WTC11 (cell line): Measurements from ENCODE around the gene ACTG2. TPM values are rescaled to one million over a fixed set of nuclear protein-coding genes. Genes with fewer than 3 reads are reported as not detected.

Source experiments
- ATAC-seq: fragments of 200-7000 bp; cut with Tn5 transposase; 2 replicates; pipeline ENCODE4 v1.10.0; 2021; ENCODE audit warnings: mild to moderate bottlenecking, moderate library complexity
- CTCF ChIA-PET: fragments of 300-600 bp; sonication (Branson Sonifier 250); formaldehyde crosslinking; loops from one replicate; lab custom pipeline; 2021; ENCODE audit warnings: antibody characterized with exemption; lab: Charles Lee
- POLR2A ChIA-PET: fragments of 350-600 bp; sonication (Branson Sonifier 250); formaldehyde crosslinking; loops from one replicate; lab custom pipeline; 2021; ENCODE audit warnings: antibody characterized with exemption; lab: Charles Lee
- DNase-seq: peaks from one replicate; pipeline ENCODE4 v3.0.0; 2021; ENCODE audit warnings: low spot score
- H3K27ac Mint-ChIP-seq: 2 replicates; pipeline ENCODE4 v1.8.0; 2021; ENCODE audit warnings: mixed read lengths
- H3K27me3 Mint-ChIP-seq: 2 replicates; pipeline ENCODE4 v1.8.0; 2021; ENCODE audit warnings: low read depth, mild to moderate bottlenecking, moderate library complexity, mixed read lengths
- H3K36me3 Mint-ChIP-seq: 2 replicates; pipeline ENCODE4 v1.8.0; 2021; ENCODE audit warnings: mixed read lengths
- H3K4me1 Mint-ChIP-seq: 2 replicates; pipeline ENCODE4 v1.8.0; 2022; ENCODE audit warnings: mixed read lengths
- H3K4me3 Mint-ChIP-seq: 2 replicates; pipeline ENCODE4 v1.8.0; 2021; ENCODE audit warnings: mild to moderate bottlenecking, moderate library complexity, mixed read lengths
- H3K9me3 Mint-ChIP-seq: 2 replicates; pipeline ENCODE4 v1.8.0; 2021; ENCODE audit warnings: mixed read lengths
- ARID4B ChIP-seq: sonication (generic); formaldehyde crosslinking; IDR thresholded peaks from 2 replicates; pipeline ENCODE4 v1.8.0; 2023; ENCODE audit warnings: missing genetic modification reagents, mild to moderate bottlenecking, borderline replicate concordance
- ATF1 ChIP-seq: sonication (generic); formaldehyde crosslinking; IDR thresholded peaks from 2 replicates; pipeline ENCODE4 v1.8.1; 2023; ENCODE audit warnings: mild to moderate bottlenecking, moderate library complexity, missing genetic modification reagents
- ATF2 ChIP-seq: sonication (generic); formaldehyde crosslinking; IDR thresholded peaks from 2 replicates; pipeline ENCODE4 v1.8.1; 2022; ENCODE audit warnings: low read depth, missing genetic modification reagents, borderline replicate concordance
- ATF6 ChIP-seq: sonication (generic); formaldehyde crosslinking; IDR thresholded peaks from 2 replicates; pipeline ENCODE4 v1.8.1; 2023; ENCODE audit warnings: mild to moderate bottlenecking, missing genetic modification reagents
- CBFB ChIP-seq: sonication (generic); formaldehyde crosslinking; IDR thresholded peaks from 2 replicates; pipeline ENCODE4 v1.8.1; 2022; ENCODE audit warnings: mild to moderate bottlenecking, low read depth, missing genetic modification reagents
- CREM ChIP-seq: sonication (generic); formaldehyde crosslinking; IDR thresholded peaks from 2 replicates; pipeline ENCODE4 v1.8.1; 2022; ENCODE audit warnings: mild to moderate bottlenecking, missing genetic modification reagents, moderate library complexity
- ELF4 ChIP-seq: sonication (generic); formaldehyde crosslinking; IDR thresholded peaks from 2 replicates; pipeline ENCODE4 v1.8.1; 2022; ENCODE audit warnings: low read depth, mild to moderate bottlenecking, moderate library complexity, missing genetic modification reagents
- ETV6 ChIP-seq: sonication (generic); formaldehyde crosslinking; IDR thresholded peaks from 2 replicates; pipeline ENCODE4 v1.8.1; 2022; ENCODE audit warnings: mild to moderate bottlenecking, missing genetic modification reagents
- FOXJ3 ChIP-seq: sonication (generic); formaldehyde crosslinking; IDR thresholded peaks from 2 replicates; pipeline ENCODE4 v1.9.0; 2021; ENCODE audit warnings: missing genetic modification reagents, mild to moderate bottlenecking, borderline replicate concordance
- FOXK1 ChIP-seq: sonication (generic); formaldehyde crosslinking; IDR thresholded peaks from 2 replicates; pipeline ENCODE4 v1.8.0; 2022; ENCODE audit warnings: mild to moderate bottlenecking, moderate library complexity, missing genetic modification reagents
- JUN ChIP-seq: sonication (generic); formaldehyde crosslinking; IDR thresholded peaks from 2 replicates; pipeline ENCODE4 v1.8.0; 2023; ENCODE audit warnings: mild to moderate bottlenecking, missing genetic modification reagents
- NFE2L1 ChIP-seq: sonication (generic); formaldehyde crosslinking; IDR thresholded peaks from 2 replicates; pipeline ENCODE4 v1.8.1; 2023; ENCODE audit warnings: missing genetic modification reagents
- NR1H2 ChIP-seq: sonication (generic); formaldehyde crosslinking; IDR thresholded peaks from 2 replicates; pipeline ENCODE4 v1.9.0; 2021; ENCODE audit warnings: mild to moderate bottlenecking, moderate library complexity, missing genetic modification reagents
- NR3C1 ChIP-seq: sonication (generic); formaldehyde crosslinking; conservative IDR thresholded peaks from 2 replicates; pipeline ENCODE4 v1.8.1; 2023; ENCODE audit warnings: low read depth, mild to moderate bottlenecking, missing genetic modification reagents
- OVOL2 ChIP-seq: fragments of 250-450 bp; sonication (Bioruptor Pico); IDR thresholded peaks from 2 replicates; pipeline ENCODE4 v1.9.0; 2021; ENCODE audit warnings: mild to moderate bottlenecking, borderline replicate concordance
- RELA ChIP-seq: sonication (generic); formaldehyde crosslinking; IDR thresholded peaks from 2 replicates; pipeline ENCODE4 v1.8.1; 2022; ENCODE audit warnings: missing genetic modification reagents, mild to moderate bottlenecking, borderline replicate concordance
- RORB ChIP-seq: fragments of 250-450 bp; sonication (Bioruptor Pico); IDR thresholded peaks from 2 replicates; pipeline ENCODE4 v1.9.0; 2021; ENCODE audit warnings: mild to moderate bottlenecking
- SMAD4 ChIP-seq: sonication (generic); formaldehyde crosslinking; IDR thresholded peaks from 2 replicates; pipeline ENCODE4 v1.8.0; 2022; ENCODE audit warnings: mild to moderate bottlenecking, missing genetic modification reagents
- SOX15 ChIP-seq: fragments of 250-450 bp; sonication (Bioruptor Pico); IDR thresholded peaks from 2 replicates; pipeline ENCODE4 v1.9.0; 2021; ENCODE audit warnings: mild to moderate bottlenecking
- TEAD4 ChIP-seq: sonication (generic); formaldehyde crosslinking; IDR thresholded peaks from 2 replicates; pipeline ENCODE4 v1.8.0; 2022; ENCODE audit warnings: mild to moderate bottlenecking, missing genetic modification reagents
- ZNF121 ChIP-seq: sonication (generic); formaldehyde crosslinking; IDR thresholded peaks from 2 replicates; pipeline ENCODE4 v1.8.0; 2023; ENCODE audit warnings: missing genetic modification reagents
- ZNF138 ChIP-seq: sonication (generic); formaldehyde crosslinking; conservative IDR thresholded peaks from 2 replicates; pipeline ENCODE4 v1.8.1; 2022; ENCODE audit warnings: mild to moderate bottlenecking, moderate library complexity, missing genetic modification reagents
- ZNF416 ChIP-seq: fragments of 250-450 bp; sonication (Bioruptor Pico); IDR thresholded peaks from 2 replicates; pipeline ENCODE4 v1.9.0; 2021; ENCODE audit warnings: mild to moderate bottlenecking, inconsistent platforms
- ZNF423 ChIP-seq: fragments of 250-450 bp; sonication (Bioruptor Pico); IDR thresholded peaks from 2 replicates; pipeline ENCODE4 v2.1.2; 2022; ENCODE audit warnings: mild to moderate bottlenecking, moderate library complexity
- total RNA-seq: library from RNA; stranded (reverse); gene quantifications from 3 replicates; pipeline ENCODE4 v1.2.3, GENCODE V29; 2021
- TF ChIP-seq, protein P1 (sequence below): sonication (generic); formaldehyde crosslinking; IDR thresholded peaks from 2 replicates; pipeline ENCODE4 v1.8.0; 2022; ENCODE audit warnings: mild to moderate bottlenecking, missing genetic modification reagents
- TF ChIP-seq, protein P2 (sequence below): sonication (generic); formaldehyde crosslinking; conservative IDR thresholded peaks from 2 replicates; pipeline ENCODE4 v1.8.1; 2023; ENCODE audit warnings: mild to moderate bottlenecking, low read depth, missing genetic modification reagents, moderate library complexity

Gene ACTG2
- total RNA-seq, 1 experiment from 2014 or later = 2.7 TPM

GRCh38 chr2:73962798-73963197 is 70.0 kb downstream of the ACTG2 start:
- no peak for TF ChIP-seq JUN (CRISPR knock-in tag)
- TF ChIP-seq ZNF138 (CRISPR knock-in tag) = no peak
- TF ChIP-seq SMAD4 = no peak
- TF ChIP-seq, protein P1, sequence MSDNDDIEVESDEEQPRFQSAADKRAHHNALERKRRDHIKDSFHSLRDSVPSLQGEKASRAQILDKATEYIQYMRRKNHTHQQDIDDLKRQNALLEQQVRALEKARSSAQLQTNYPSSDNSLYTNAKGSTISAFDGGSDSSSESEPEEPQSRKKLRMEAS (CRISPR knock-in tag) = no peak
- no peak for TF ChIP-seq ZNF416 (CRISPR knock-in tag)
- TF ChIP-seq RORB = no peak
- TF ChIP-seq ZNF121 (CRISPR knock-in tag) = no peak
- TF ChIP-seq NR3C1 (CRISPR knock-in tag) = no peak
- TF ChIP-seq OVOL2 (CRISPR knock-in tag) = no peak
- TF ChIP-seq ATF2 (CRISPR knock-in tag) = no peak
- TF ChIP-seq ETV6 (CRISPR knock-in tag) = no peak
- no peak for TF ChIP-seq RELA (CRISPR knock-in tag)
- TF ChIP-seq NR1H2 (CRISPR knock-in tag) = no peak
- TF ChIP-seq, all 79 proteins: peak for 0
- peaks cover 21% of the 10 kb centered on the region for H3K36me3 Mint-ChIP-seq
- H3K27me3 Mint-ChIP-seq = peaks cover 5% of the 10 kb centered on the region
- ATAC-seq = no peak
- no peak overlapping the region for H3K4me3 Mint-ChIP-seq
- no peak for DNase-seq
- no peak overlapping the region for H3K27ac Mint-ChIP-seq
- ChIA-PET POLR2A (no interaction called here), CTCF (interaction anchor here (0.7 kb wide), 1 partner anchor 121 kb away, joined by 3 read pairs; no protein-coding TSS in a partner anchor)
- H3K4me1 Mint-ChIP-seq = no peaks in the 10 kb centered on the region
- peaks cover 8% of the 10 kb centered on the region for H3K9me3 Mint-ChIP-seq

DNA sequence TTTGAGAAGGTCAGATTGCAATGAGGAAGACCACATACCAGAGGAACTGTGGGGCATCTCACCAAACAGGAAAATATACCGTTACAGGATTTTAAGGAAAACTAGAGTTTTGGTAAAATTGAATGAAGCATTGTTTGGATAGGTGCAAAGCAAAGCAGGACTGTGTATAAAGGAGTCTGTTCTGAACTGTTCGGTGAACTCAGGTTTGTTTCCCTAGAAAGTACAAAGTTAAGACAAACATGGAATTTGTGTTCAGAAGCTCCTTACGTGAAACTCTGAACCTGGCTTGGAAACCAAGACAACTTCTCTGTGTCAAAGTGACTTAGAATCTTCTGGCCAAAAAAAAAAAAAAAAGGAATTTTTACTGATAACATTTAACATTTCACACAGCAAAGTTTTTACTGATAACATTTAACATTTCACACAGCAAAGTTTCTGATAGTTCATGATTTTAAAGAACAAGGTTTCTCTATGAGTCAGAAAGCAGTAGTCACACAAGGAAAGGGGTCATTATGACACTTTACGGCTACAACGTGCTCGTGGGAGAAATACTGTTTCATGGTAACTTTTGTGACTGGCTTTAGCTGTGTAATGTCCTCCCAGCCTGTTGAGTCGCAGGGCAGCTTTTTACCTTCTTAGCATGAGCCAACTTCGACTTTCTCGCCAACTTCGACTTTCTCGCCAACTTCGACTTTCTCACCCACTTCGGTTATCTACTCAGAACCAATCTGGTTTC is 70.7 kb downstream of the ACTG2 start:
- Mint-ChIP-seq H3K27ac (no peak overlapping the region), H3K36me3 (peaks cover 13% of the 10 kb centered on the region), H3K27me3 (peaks cover 5% of the 10 kb centered on the region), H3K9me3 (peaks cover 8% of the 10 kb centered on the region), H3K4me3 (no peak overlapping the region), H3K4me1 (0 out of 2 replicates have a peak, but pooled peaks cover 3% of the 10 kb centered on the region)
- POLR2A ChIA-PET = no interaction called here
- DNase-seq = no peak
- no peak for ATAC-seq
- CTCF ChIA-PET = interaction anchor here (0.7 kb wide), 1 partner anchor 120 kb away, joined by 3 read pairs; no protein-coding TSS in a partner anchor
- TF ChIP-seq FOXK1 = no peak
- no peak for TF ChIP-seq ATF1 (CRISPR knock-in tag)
- TF ChIP-seq ZNF423 (CRISPR knock-in tag) = no peak
- no peak for TF ChIP-seq NFE2L1 (CRISPR knock-in tag)
- no peak for TF ChIP-seq ZNF138 (CRISPR knock-in tag)
- no peak for TF ChIP-seq FOXJ3 (CRISPR knock-in tag)
- no peak for TF ChIP-seq ELF4 (CRISPR knock-in tag)
- TF ChIP-seq TEAD4 (CRISPR knock-in tag) = no peak
- TF ChIP-seq SOX15 (CRISPR knock-in tag) = no peak
- TF ChIP-seq ARID4B = no peak
- TF ChIP-seq CREM (CRISPR knock-in tag) = no peak
- no peak for TF ChIP-seq CBFB
- TF ChIP-seq, protein P2, sequence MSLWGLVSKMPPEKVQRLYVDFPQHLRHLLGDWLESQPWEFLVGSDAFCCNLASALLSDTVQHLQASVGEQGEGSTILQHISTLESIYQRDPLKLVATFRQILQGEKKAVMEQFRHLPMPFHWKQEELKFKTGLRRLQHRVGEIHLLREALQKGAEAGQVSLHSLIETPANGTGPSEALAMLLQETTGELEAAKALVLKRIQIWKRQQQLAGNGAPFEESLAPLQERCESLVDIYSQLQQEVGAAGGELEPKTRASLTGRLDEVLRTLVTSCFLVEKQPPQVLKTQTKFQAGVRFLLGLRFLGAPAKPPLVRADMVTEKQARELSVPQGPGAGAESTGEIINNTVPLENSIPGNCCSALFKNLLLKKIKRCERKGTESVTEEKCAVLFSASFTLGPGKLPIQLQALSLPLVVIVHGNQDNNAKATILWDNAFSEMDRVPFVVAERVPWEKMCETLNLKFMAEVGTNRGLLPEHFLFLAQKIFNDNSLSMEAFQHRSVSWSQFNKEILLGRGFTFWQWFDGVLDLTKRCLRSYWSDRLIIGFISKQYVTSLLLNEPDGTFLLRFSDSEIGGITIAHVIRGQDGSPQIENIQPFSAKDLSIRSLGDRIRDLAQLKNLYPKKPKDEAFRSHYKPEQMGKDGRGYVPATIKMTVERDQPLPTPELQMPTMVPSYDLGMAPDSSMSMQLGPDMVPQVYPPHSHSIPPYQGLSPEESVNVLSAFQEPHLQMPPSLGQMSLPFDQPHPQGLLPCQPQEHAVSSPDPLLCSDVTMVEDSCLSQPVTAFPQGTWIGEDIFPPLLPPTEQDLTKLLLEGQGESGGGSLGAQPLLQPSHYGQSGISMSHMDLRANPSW (CRISPR knock-in tag) = no peak
- no peak for TF ChIP-seq ATF6 (CRISPR knock-in tag)
